ENCODE measurements around the gene ATP13A2.
A peak's percentile ranks its signal among the peaks of the same experiment; 100 is the strongest.

ATP13A2 gene

GRCh38 chr1:17027900-17028299 lies 16.2 kb upstream of the ATP13A2 start:
- DNase-seq = peak; percentile 89

GRCh38 chr1:17027403-17027802 lies 15.7 kb upstream of the ATP13A2 start:
- DNase-seq = peak; percentile 81

- no peak for DNase-seq
These were observed 13.0 kb upstream of the ATP13A2 start for GRCh38 chr1:17024721-17025120.

GRCh38 chr1:17023573-17023972 lies 11.8 kb upstream of the ATP13A2 start:
- DNase-seq = no peak

GRCh38 chr1:17023102-17023501 lies 11.4 kb upstream of the ATP13A2 start:
- no peak for DNase-seq

GRCh38 chr1:17021896-17022295 lies 10.2 kb upstream of the ATP13A2 start:
- no peak for DNase-seq

GRCh38 chr1:17020502-17020901 lies 8.8 kb upstream of the ATP13A2 start:
- no peak for DNase-seq

- no peak for DNase-seq
These were observed 7.1 kb upstream of the ATP13A2 start for GRCh38 chr1:17018849-17019248.

- DNase-seq = no peak
These were observed 5.7 kb upstream of the ATP13A2 start for GRCh38 chr1:17017435-17017834.

- DNase-seq = no peak
These were observed 4.6 kb upstream of the ATP13A2 start for GRCh38 chr1:17016317-17016661.

GRCh38 chr1:17014671-17015567 lies 3.2 kb upstream of the ATP13A2 start:
- no peak for DNase-seq

GRCh38 chr1:17013491-17014320 lies 2.0 kb upstream of the ATP13A2 start:
- DNase-seq = peak; percentile 2

- DNase-seq = no peak
These were observed 1.2 kb upstream of the ATP13A2 start for GRCh38 chr1:17012775-17013490.

GRCh38 chr1:17011092-17011438 lies 663 bp downstream of the ATP13A2 start:
- DNase-seq = no peak

GRCh38 chr1:17009706-17010105 lies 2.0 kb downstream of the ATP13A2 start:
- DNase-seq = no peak

- DNase-seq = no peak
These were observed 3.4 kb downstream of the ATP13A2 start for GRCh38 chr1:17008208-17008855.

- no peak for DNase-seq
These were observed 4.6 kb downstream of the ATP13A2 start for GRCh38 chr1:17007121-17007520.

- DNase-seq = no peak
These were observed 6.4 kb downstream of the ATP13A2 start for GRCh38 chr1:17005365-17005740.

- DNase-seq = no peak
These were observed 7.0 kb downstream of the ATP13A2 start for GRCh38 chr1:17004466-17005364.

GRCh38 chr1:17002524-17002902 lies 9.2 kb downstream of the ATP13A2 start:
- DNase-seq = no peak

GRCh38 chr1:17001760-17002523 lies 9.8 kb downstream of the ATP13A2 start:
- DNase-seq = no peak
